Measurements from ENCODE around the gene ARID2. TPM values are rescaled to one million over a fixed set of nuclear protein-coding genes. Genes with fewer than 3 reads are reported as not detected.

The ARID2 gene
- total RNA-seq, result 10 to 100 TPM; 16.7 to 17.8 TPM
- 1 to 10 TPM; 1.8 to 9.8 TPM for polyA plus RNA-seq

DNA sequence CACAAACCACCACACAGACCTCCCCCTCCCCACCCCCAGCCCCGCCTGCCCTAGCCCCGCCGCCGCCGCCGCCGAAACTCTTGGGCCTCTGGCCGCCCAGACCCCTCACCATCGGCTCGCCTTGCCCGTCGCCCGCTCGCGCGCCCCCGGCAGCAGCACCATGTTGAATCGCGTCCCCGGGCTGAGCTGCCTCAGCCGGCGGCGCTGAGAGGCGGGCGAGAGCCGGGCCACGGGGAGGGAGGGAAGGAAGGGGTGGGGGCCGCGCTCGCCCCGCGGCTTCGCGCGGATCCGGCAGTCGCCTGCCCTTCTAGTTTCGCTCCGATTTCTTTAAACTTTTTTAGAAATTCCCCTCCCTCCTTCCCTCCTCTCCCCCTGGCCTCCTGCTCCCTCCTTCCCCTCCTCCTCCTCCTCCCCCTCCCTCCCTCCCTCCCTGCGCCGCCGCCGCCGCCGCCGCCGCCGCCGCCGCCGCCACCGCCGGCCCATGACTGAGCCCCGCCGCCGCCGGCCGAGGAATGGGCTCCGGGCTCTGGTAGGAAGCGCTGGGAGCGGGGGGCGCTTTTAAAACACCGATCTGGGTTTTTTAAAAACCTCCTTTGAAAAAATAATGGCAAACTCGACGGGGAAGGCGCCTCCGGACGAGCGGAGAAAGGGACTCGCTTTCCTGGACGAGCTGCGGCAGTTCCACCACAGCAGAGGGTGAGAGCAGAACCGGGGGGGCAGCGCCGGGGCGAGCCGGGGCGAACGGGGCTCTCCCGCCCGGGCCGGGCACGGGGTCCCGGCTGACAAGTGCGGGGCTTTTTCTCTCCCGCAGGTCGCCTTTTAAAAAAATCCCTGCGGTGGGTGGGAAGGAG, at the start of gene ARID2:
Gene ARID2 (plus strand): TSS at position 474 of the 851 bp plus-strand sequence. CDS start 131 bp downstream, at position 605.
- WGBS, result under 1% methylated on average over 88 of the region's 88 CpGs

More for the DNA sequence above, at the start of gene ARID2:
- Histone ChIP-seq H3K4me3 (ENCODE audit: low read depth in 1 of 3, low read length in 3 of 3) (peak within 1 kb of the TSS; percentile 92 to 97 (median 95)), H3K27ac (ENCODE audit: low read depth in 1 of 2, low read length in 2 of 2) (peak within 1 kb of the TSS; percentile 94 to 98), H3K4me1 (ENCODE audit: control insufficient read depth in 4 of 4, insufficient read depth in 4 of 4, low read length in 3 of 4) (peaks cover 3 to 41% (median 20%) of the 10 kb centered on the region in 4 donors), H3K36me3 (ENCODE audit: control insufficient read depth in 4 of 4, insufficient read depth in 3 of 4, low read depth in 1 of 4, low read length in 3 of 4) (no peaks in the 10 kb centered on the region), H3K9ac (ENCODE audit: low read depth in 1 of 2, low read length in 2 of 2) (peak within 1 kb of the TSS; percentile 94 to 95), H3K27me3 (ENCODE audit: control insufficient read depth in 4 of 4, insufficient read depth in 4 of 4, low read length in 3 of 4) (no peaks in the 10 kb centered on the region), H3K9me3 (ENCODE audit: control insufficient read depth in 4 of 4, low read length in 3 of 4) (no peaks in the 10 kb centered on the region)
- DNase-seq (ENCODE audit: low spot score), result peak; percentile 76
- no peak for TF ChIP-seq HNF4G (IDR thresholded peaks at IDR 0.05)
- no peak for TF ChIP-seq JUND (IDR thresholded peaks at IDR 0.05)
- no peak for TF ChIP-seq SP1 (IDR thresholded peaks at IDR 0.05)
- TF ChIP-seq, protein P1, sequence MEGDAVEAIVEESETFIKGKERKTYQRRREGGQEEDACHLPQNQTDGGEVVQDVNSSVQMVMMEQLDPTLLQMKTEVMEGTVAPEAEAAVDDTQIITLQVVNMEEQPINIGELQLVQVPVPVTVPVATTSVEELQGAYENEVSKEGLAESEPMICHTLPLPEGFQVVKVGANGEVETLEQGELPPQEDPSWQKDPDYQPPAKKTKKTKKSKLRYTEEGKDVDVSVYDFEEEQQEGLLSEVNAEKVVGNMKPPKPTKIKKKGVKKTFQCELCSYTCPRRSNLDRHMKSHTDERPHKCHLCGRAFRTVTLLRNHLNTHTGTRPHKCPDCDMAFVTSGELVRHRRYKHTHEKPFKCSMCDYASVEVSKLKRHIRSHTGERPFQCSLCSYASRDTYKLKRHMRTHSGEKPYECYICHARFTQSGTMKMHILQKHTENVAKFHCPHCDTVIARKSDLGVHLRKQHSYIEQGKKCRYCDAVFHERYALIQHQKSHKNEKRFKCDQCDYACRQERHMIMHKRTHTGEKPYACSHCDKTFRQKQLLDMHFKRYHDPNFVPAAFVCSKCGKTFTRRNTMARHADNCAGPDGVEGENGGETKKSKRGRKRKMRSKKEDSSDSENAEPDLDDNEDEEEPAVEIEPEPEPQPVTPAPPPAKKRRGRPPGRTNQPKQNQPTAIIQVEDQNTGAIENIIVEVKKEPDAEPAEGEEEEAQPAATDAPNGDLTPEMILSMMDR (IDR thresholded peaks at IDR 0.05; ENCODE audit: low read depth, low read length, missing input control), result no peak
- TF ChIP-seq FOXA1 (IDR thresholded peaks at IDR 0.05), result no peak
- no peak for TF ChIP-seq EGR1 (IDR thresholded peaks at IDR 0.05; ENCODE audit: low read depth in 2 of 2)
- no peak for TF ChIP-seq FOXA2 (IDR thresholded peaks at IDR 0.05)
- no peak for TF ChIP-seq HNF4A (conservative IDR thresholded peaks at IDR 0.05)
- no peak for TF ChIP-seq TAF1 (conservative IDR thresholded peaks at IDR 0.05)
- no peak for TF ChIP-seq RAD21 (IDR thresholded peaks at IDR 0.05)
- TF ChIP-seq REST (IDR thresholded peaks at IDR 0.05), result no peak
- TF ChIP-seq ZBTB33 (IDR thresholded peaks at IDR 0.05), result no peak
- TF ChIP-seq, protein P2, sequence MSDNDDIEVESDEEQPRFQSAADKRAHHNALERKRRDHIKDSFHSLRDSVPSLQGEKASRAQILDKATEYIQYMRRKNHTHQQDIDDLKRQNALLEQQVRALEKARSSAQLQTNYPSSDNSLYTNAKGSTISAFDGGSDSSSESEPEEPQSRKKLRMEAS (IDR thresholded peaks at IDR 0.05), result no peak
- no peak for TF ChIP-seq YY1 (IDR thresholded peaks at IDR 0.05)
